ENCODE measurements around the gene BDNF.

- TF ChIP-seq CTCF (conservative IDR thresholded peaks at IDR 0.05; ENCODE audit: low read depth in 2 of 2) (no peak), EZH2 (IDR thresholded peaks at IDR 0.05; ENCODE audit: low read depth, unreplicated experiment) (no peak), POLR2AphosphoS5 (IDR thresholded peaks at IDR 0.05; ENCODE audit: low read depth) (no peak; the same call in 1 of the 2 replicates), REST (IDR thresholded peaks at IDR 0.05; ENCODE audit: unreplicated experiment) (no peak), ZNF462 (CRISPR knock-in tag; IDR thresholded peaks at IDR 0.05) (no peak), JUNB (IDR thresholded peaks at IDR 0.05; ENCODE audit: unreplicated experiment) (no peak), EZH2phosphoT487 (IDR thresholded peaks at IDR 0.05; ENCODE audit: unreplicated experiment) (no peak), CREB1 (CRISPR knock-in tag; IDR thresholded peaks at IDR 0.05; ENCODE audit: low read depth) (no peak), STAT1 (IDR thresholded peaks at IDR 0.05; ENCODE audit: unreplicated experiment) (no peak), ZNF331 (CRISPR knock-in tag; IDR thresholded peaks at IDR 0.05; ENCODE audit: low read depth) (no peak), ETS1 (IDR thresholded peaks at IDR 0.05) (no peak)
Measured at GRCh38 chr11:27619039-27619574, 81.1 kb downstream of the BDNF start.

All from GM23338 (cell line).